HG03159 (cell line): Measurements from ENCODE around the gene ALDH1B1.

Experiments used
- ATAC-seq: cut with Tn5 transposase; IDR thresholded peaks from one replicate; pipeline ENCODE4 v1.9.1; 2021; ENCODE audit warnings: mild to moderate bottlenecking, moderate library complexity; ENCODE audit not compliant: unreplicated experiment

Gene ALDH1B1

GRCh38 chr9:38392235-38393127 lies at the start of gene ALDH1B1:
Gene ALDH1B1 (plus strand): TSS chr9:38392702. CDS start chr9:38395749, 3,047 bp downstream.
- peak; percentile 99 for ATAC-seq

GRCh38 chr9:38343037-38343436 lies 49.5 kb upstream of the ALDH1B1 start:
- no peak for ATAC-seq

- no peak for ATAC-seq
Observed at GRCh38 chr9:38343552-38343951, 49.0 kb upstream of the ALDH1B1 start.

- no peak for ATAC-seq
Observed at GRCh38 chr9:38344566-38345324, 47.8 kb upstream of the ALDH1B1 start.

- no peak for ATAC-seq
Observed at GRCh38 chr9:38345851-38346755, 46.4 kb upstream of the ALDH1B1 start.

GRCh38 chr9:38346811-38347210 lies 45.7 kb upstream of the ALDH1B1 start:
- ATAC-seq = no peak

GRCh38 chr9:38347271-38347671 lies 45.2 kb upstream of the ALDH1B1 start:
- ATAC-seq = no peak

- no peak for ATAC-seq
Observed at GRCh38 chr9:38347946-38348345, 44.6 kb upstream of the ALDH1B1 start.

GRCh38 chr9:38350529-38350928 lies 42.0 kb upstream of the ALDH1B1 start:
- ATAC-seq = no peak

- no peak for ATAC-seq
Observed at GRCh38 chr9:38352530-38353328, 39.8 kb upstream of the ALDH1B1 start.

- no peak for ATAC-seq
Observed at GRCh38 chr9:38355115-38355514, 37.4 kb upstream of the ALDH1B1 start.

GRCh38 chr9:38355517-38356120 lies 36.9 kb upstream of the ALDH1B1 start:
- no peak for ATAC-seq

GRCh38 chr9:38356851-38357250 lies 35.7 kb upstream of the ALDH1B1 start:
- no peak for ATAC-seq

- no peak for ATAC-seq
Observed at GRCh38 chr9:38357350-38358114, 35.0 kb upstream of the ALDH1B1 start.

GRCh38 chr9:38358390-38359296 lies 33.9 kb upstream of the ALDH1B1 start:
- no peak for ATAC-seq

- ATAC-seq = no peak
Observed at GRCh38 chr9:38359297-38359653, 33.2 kb upstream of the ALDH1B1 start.

- no peak for ATAC-seq
Observed at GRCh38 chr9:38359689-38360385, 32.7 kb upstream of the ALDH1B1 start.
